ENCODE data around the gene ZBTB20. TPM values are rescaled to one million over a fixed set of nuclear protein-coding genes. Genes with fewer than 3 reads are reported as not detected.

Gene ZBTB20
- total RNA-seq, 1 experiment from 2014 or later: 10.7 TPM

DNA sequence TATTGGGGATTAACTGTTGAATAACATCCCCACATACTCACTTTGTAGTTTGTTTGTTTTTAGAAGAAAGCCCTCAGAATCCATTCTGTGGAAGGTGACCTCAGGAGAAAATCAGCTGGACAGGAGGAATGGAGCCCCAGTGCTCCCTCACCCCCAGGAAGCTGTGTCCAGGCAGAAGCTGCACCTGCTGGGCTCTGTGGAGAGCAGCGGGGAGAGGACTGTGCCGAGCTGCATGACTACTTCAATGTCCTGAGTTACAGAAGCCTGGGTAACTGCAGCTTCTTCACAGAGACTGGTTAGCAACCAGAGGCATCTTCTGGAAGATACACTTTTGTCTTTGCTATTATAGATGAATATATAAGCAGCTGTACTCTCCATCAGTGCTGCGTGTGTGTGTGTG, 839.3 kb downstream of the ZBTB20 start:
- Mint-ChIP-seq H3K27me3 (ENCODE audit: insufficient read depth, unreplicated experiment) (peaks cover 32% of the 10 kb centered on the region), H3K9me3 (ENCODE audit: unreplicated experiment) (no peaks in the 10 kb centered on the region), H3K36me3 (ENCODE audit: insufficient read depth, unreplicated experiment) (no peaks in the 10 kb centered on the region), H3K27ac (ENCODE audit: low read depth, unreplicated experiment) (no peak overlapping the region), H3K4me1 (ENCODE audit: insufficient read depth, unreplicated experiment) (no peaks in the 10 kb centered on the region), H3K4me3 (ENCODE audit: unreplicated experiment) (no peak overlapping the region)
- TF ChIP-seq, protein P1, sequence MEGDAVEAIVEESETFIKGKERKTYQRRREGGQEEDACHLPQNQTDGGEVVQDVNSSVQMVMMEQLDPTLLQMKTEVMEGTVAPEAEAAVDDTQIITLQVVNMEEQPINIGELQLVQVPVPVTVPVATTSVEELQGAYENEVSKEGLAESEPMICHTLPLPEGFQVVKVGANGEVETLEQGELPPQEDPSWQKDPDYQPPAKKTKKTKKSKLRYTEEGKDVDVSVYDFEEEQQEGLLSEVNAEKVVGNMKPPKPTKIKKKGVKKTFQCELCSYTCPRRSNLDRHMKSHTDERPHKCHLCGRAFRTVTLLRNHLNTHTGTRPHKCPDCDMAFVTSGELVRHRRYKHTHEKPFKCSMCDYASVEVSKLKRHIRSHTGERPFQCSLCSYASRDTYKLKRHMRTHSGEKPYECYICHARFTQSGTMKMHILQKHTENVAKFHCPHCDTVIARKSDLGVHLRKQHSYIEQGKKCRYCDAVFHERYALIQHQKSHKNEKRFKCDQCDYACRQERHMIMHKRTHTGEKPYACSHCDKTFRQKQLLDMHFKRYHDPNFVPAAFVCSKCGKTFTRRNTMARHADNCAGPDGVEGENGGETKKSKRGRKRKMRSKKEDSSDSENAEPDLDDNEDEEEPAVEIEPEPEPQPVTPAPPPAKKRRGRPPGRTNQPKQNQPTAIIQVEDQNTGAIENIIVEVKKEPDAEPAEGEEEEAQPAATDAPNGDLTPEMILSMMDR (IDR thresholded peaks at IDR 0.05; ENCODE audit: unreplicated experiment): no peak
- no peak for DNase-seq (ENCODE audit: unreplicated experiment)
- BruUV-seq (replicated peaks): no TSS peak
- intact Hi-C loops (cut with micrococcal nuclease): no loop called here
- ChIA-PET CTCF (interaction anchor here (2.5 kb wide), 1 partner anchor 17 kb away, joined by 7 read pairs; no protein-coding TSS in a partner anchor), POLR2A (no interaction called here)

DNA sequence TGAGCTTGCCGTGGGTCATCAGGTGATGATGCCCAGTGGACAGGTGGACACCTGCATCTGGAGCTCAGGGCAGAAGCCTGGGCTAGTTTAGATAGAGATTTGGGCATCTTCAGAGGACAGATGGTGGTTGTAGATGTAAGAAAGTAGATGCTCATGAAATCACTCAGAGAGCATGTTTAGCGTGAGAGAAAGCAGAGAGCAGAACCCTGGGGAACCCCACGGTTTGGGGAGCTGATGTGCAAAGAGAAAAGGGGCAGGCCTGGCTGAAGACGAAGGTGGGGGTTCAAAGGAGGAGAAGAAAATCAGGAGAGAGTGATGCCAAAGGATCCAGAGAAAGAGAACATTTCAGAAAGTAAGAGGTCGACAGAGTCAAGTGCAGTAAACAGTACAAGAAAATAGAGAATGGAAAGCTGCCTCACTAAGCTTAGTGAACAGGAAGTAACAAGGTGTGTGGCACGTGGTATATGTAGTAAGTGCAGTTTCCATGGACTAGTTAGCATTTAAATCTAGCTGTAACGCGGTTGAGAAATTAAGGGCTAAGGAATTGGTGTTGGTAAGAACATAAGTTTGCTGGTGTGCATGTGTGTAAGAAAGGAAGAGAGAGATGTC, 839.8 kb downstream of the ZBTB20 start:
- Mint-ChIP-seq H3K36me3 (ENCODE audit: insufficient read depth, unreplicated experiment) (no peaks in the 10 kb centered on the region), H3K9me3 (ENCODE audit: unreplicated experiment) (no peaks in the 10 kb centered on the region), H3K27ac (ENCODE audit: low read depth, unreplicated experiment) (no peak overlapping the region), H3K27me3 (ENCODE audit: insufficient read depth, unreplicated experiment) (peaks cover 32% of the 10 kb centered on the region), H3K4me3 (ENCODE audit: unreplicated experiment) (no peak overlapping the region), H3K4me1 (ENCODE audit: insufficient read depth, unreplicated experiment) (no peaks in the 10 kb centered on the region)
- ChIA-PET POLR2A (no interaction called here), CTCF (interaction anchor here (0.6 to 2.5 kb wide), 4 partner anchors 16 to 599 kb away, joined by 3 to 7 read pairs (median 3); no protein-coding TSS in a partner anchor)
- no peak for DNase-seq (ENCODE audit: unreplicated experiment)
- intact Hi-C loops (cut with micrococcal nuclease): no loop called here
- TF ChIP-seq, protein P1 (IDR thresholded peaks at IDR 0.05; ENCODE audit: unreplicated experiment): no peak
- BruUV-seq (replicated peaks): no TSS peak

DNA sequence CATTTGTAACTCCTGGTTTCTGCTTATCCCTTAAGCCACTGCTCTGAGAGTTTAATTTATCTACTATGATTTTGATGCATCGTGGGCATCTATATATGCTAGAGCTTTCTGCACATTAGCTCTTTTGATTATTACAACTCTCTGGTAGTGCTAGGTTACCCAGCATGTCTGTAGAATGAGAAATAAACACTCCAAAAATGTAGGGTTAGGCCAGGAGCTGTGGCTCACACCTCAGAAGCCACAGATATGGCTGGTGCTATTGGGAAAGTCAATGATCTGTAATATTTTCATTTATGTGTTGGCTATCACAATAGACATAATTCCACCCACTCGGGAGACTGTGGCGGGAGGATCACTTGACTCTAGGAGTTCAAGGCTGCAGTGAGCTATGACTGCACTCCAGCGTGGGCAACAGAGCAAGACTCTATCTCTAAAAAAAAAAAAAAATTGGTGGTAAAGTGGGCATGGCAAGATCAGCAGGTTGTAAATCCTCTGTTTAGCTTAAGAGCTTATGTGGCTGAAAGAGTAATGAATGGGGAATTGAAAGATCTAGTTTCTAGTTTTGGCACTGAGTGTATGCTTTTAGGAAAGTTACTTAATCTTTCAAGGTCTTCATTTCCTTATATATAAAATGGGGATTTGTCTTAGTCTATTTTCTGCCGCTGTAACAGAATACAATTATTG, 847.0 kb downstream of the ZBTB20 start:
- ChIA-PET CTCF (interaction anchor here (0.6 to 1.1 kb wide), 9 partner anchors 24 to 1099 kb away, joined by 3 to 5 read pairs (median 3); no protein-coding TSS in a partner anchor), POLR2A (no interaction called here)
- Mint-ChIP-seq H3K9me3 (ENCODE audit: unreplicated experiment) (no peaks in the 10 kb centered on the region), H3K27ac (ENCODE audit: low read depth, unreplicated experiment) (no peak overlapping the region), H3K4me3 (ENCODE audit: unreplicated experiment) (no peak overlapping the region), H3K36me3 (ENCODE audit: insufficient read depth, unreplicated experiment) (no peaks in the 10 kb centered on the region), H3K27me3 (ENCODE audit: insufficient read depth, unreplicated experiment) (peaks cover 12% of the 10 kb centered on the region), H3K4me1 (ENCODE audit: insufficient read depth, unreplicated experiment) (no peaks in the 10 kb centered on the region)
- no peak for DNase-seq (ENCODE audit: unreplicated experiment)
- TF ChIP-seq, protein P1 (IDR thresholded peaks at IDR 0.05; ENCODE audit: unreplicated experiment): no peak
- intact Hi-C loops (cut with micrococcal nuclease): no loop called here
- BruUV-seq (replicated peaks): no TSS peak

DNA sequence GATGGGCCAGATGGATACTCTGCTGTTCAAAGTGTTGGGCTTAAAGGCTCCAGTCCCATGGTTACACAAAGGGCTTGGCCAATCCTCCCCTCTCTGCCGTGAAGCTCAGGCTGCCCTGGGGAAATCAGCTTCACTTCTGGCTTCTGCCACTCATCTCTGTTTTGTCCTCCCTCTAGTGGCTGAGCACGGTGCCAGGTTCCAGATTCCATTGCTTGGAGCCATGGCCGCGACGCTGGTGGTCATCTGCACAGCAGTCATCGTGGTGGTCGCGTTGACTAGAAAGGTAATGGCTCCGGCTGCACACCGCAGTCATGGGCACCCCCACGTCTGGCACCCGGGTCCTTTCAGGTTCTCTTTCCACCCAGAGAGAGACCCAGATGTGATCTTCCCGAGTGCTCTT, 847.7 kb downstream of the ZBTB20 start:
- no peaks in the 10 kb centered on the region for H3K9me3 Mint-ChIP-seq (ENCODE audit: unreplicated experiment)
- no TSS peak for BruUV-seq (replicated peaks)
- no peaks in the 10 kb centered on the region for H3K36me3 Mint-ChIP-seq (ENCODE audit: insufficient read depth, unreplicated experiment)
- intact Hi-C loops (cut with micrococcal nuclease): no loop called here
- POLR2A ChIA-PET: no interaction called here
- TF ChIP-seq, protein P1 (IDR thresholded peaks at IDR 0.05; ENCODE audit: unreplicated experiment): peak; percentile 23
- H3K4me1 Mint-ChIP-seq (ENCODE audit: insufficient read depth, unreplicated experiment): no peaks in the 10 kb centered on the region
- peak; percentile 46 for DNase-seq (ENCODE audit: unreplicated experiment)
- peaks cover 6% of the 10 kb centered on the region for H3K27me3 Mint-ChIP-seq (ENCODE audit: insufficient read depth, unreplicated experiment)
- H3K4me3 Mint-ChIP-seq (ENCODE audit: unreplicated experiment): no peak overlapping the region
- H3K27ac Mint-ChIP-seq (ENCODE audit: low read depth, unreplicated experiment): no peak overlapping the region
- CTCF ChIA-PET: interaction anchor here (0.6 to 1.1 kb wide), 4 partner anchors 25 to 821 kb away, joined by 3 to 5 read pairs (median 4); no protein-coding TSS in a partner anchor

Data from MCF 10A (cell line).